GM23248 (cell line): ENCODE results near the gene ADCY1.

Experiments
- EZH2 ChIP-seq: fragments of 200-600 bp; sonication (generic); IDR thresholded peaks from 2 replicates; pipeline ENCODE4 v1.6.1; 2018; ENCODE audit warnings: antibody characterized with exemption, mild to moderate bottlenecking; ENCODE audit not compliant: insufficient read depth, poor library complexity, severe bottlenecking
- EZH2phosphoT487 ChIP-seq: fragments of 200-600 bp; sonication (generic); IDR thresholded peaks from 2 replicates; pipeline ENCODE4 v1.6.1; 2018; ENCODE audit warnings: antibody characterized with exemption, moderate library complexity, mild to moderate bottlenecking, low read depth; ENCODE audit not compliant: insufficient read depth

- TF ChIP-seq EZH2, result no peak
- TF ChIP-seq EZH2phosphoT487, result no peak
Measured at GRCh38 chr7:45625067-45625466, 50.9 kb downstream of the ADCY1 start.
